Amniotic epithelial cell (primary cell): ENCODE results near the gene LARP1B.
"Not testable (repeated sequence)": the region's sequence is repeated elsewhere in the genome, so short reads cannot be mapped to it uniquely, and the experiment has no call there.

Experiments
- DNase-seq: peaks from one replicate; pipeline ENCODE4 v3.0.0-alpha.2; 2010; ENCODE audit warnings: low read depth

LARP1B gene

DNA sequence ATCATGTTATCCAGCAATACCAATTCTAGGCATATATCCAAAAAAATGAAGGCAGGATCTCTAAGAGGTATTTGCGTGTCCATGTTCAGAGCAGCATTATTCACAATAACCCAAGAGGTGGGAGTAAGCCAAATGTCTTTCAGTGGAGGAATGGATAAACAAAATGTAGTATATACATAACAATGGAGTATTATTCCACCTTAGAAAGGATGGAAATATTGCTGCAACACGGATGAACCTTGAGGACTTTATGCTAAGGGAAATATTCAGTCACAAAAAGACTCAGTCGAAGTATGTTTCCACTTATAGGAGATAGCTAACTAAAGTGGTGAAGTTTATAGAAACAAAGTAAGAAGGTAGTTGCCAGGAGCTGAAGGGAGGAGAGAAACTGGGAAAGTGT is 74.3 kb downstream of the LARP1B start:
- no peak for DNase-seq

DNA sequence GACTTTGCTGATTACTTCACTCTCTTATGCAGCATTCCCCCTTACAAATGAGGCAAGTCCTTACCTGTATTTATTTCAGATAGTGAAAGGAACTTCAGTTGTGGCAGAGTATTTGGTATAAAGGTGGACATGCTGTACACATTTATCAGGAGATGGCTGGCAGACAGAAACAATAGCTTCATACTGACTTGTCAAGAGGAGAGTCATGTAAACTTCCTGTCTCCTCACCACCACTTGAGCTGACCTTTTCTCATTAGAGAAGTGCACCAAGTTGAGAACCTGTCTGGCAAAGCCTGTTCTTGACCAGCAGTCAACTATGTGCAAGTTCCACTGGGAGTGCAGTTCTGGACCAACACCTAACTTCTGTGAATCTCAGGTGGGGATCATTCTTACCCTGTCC is 80.8 kb downstream of the LARP1B start:
- no peak for DNase-seq

DNA sequence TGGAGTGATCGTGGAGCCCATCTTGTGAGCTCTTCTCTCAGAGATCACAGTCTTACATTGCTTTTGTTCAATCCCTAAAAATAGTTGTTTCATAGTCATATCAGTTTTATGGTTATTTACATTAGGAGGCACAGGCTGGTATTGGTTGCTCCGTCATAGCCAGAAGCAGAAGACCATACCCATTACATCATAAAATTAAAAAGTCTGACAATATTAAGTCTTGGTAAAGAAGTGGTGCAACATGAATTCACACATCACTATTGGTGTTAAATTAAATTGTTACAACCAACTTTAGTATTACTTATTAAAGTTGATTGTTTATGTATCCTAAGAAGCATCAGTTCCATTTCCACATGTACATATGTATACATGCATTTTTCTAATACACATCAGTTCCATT is 84.6 kb downstream of the LARP1B start:
- no peak for DNase-seq

DNA sequence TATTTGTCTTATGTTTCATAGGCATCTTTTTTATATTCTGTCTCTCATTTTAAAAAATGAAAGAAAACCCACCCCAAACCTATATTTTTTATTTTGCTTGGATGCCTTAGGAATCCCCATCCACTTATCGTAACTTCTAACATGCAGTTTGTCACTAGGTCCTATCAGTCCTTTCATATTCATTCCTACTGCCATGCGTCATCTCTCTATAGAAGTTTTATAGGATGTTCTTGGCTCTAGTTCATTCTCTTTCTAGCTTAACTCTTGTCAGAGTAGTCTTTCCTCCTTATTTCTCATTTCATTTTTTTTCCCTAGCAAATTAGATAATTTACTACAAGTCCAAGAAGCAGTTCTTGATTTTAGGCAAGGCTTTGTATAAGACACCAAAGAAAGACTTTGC is 92.7 kb downstream of the LARP1B start:
- DNase-seq, result no peak

DNA sequence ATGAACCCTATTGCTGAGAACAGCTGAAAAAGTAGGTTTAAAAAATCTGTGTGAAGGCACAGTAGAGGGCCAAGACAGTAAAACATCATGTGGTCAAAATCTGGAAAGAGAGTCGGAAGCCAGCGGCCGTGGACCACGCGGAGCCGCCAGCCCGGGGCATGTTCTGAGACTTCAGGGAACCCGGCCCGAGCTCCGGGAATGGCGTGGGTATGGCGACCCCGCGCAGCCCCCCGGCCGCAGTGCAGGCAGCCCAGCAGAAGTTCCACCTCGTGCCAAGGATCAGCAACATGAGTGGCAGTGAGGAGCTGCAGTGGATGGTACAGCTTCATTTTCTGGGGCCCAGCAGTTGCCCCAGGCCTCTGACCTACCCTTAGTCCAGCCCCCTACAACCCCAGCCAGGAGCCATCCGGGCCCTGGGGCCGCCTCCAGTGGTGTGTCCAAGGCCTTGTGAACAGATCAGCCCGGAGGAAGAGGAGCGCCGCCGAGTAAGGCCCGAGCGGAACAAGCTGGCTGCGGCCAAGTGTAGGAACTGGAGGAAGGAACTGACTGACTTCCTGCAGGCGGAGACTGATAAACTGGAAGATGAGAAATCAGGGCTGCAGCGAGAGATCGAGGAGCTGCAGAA is 94.2 kb downstream of the LARP1B start:
- DNase-seq, result no peak

DNA sequence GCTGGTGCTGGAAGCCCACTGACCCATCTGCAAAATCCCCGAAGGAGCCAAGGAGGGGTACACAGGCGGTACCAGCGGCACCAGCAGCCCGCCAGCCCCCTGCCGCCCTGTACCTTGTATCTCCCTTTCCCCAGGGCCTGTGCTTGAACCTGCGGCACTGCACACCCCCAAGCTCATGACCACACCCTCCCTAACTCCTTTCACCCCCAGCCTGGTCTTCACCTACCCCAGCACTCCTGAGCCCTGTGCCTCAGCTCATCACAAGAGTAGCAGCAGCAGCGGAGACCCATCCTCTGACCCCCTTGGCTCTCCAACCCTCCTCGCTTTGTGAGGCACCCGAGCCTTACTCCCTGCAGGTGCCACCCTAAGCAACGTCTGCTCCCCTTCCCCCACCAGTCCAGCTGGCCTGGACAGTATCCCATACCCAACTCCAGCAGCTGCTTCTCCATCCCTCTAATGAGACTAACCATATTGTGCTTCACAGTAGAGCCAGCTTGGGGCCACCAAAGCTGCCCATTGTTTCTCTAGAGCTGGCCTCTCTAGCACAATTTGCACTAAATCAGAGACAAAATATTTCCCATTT is 94.9 kb downstream of the LARP1B start:
- no peak for DNase-seq

DNA sequence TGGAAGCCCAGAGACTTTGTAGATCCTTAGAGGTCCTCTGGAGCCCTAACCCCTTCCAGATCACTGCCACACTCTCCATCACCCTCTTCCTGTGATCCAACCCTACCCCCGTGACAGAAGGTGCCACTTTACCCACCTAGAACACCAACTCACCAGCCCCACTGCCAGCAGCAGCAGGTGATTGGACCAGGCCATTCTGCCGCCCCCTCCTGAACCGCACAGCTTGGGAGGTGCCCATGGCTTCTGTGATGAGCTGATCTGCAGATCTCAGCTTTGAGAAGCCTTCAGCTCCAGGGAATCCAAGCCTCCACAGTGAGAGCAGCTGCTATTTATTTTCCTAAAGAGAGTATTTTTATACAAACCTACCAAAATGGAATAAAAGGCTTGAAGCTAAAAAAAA is 95.4 kb downstream of the LARP1B start:
- DNase-seq, result not testable (repeated sequence)

DNA sequence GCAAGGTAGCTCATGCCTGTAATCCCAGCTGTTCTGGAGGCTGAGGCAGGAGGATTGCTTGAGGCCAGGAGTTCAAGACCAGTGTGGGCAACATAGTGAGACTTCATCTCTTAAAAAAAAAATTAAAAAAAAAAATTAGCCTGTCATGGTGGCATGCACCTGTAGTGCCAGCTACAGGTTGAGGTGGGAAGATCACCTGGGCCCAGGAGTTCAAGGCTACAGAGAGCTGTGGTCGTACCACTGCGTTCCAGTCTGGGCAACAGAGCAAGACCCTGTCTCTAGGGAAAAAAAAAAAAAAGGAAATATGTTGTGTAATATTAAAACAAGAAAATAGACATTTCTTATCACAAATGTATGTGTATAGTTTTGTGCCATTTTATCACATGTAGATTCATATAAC is 97.8 kb downstream of the LARP1B start:
- DNase-seq, result no peak

DNA sequence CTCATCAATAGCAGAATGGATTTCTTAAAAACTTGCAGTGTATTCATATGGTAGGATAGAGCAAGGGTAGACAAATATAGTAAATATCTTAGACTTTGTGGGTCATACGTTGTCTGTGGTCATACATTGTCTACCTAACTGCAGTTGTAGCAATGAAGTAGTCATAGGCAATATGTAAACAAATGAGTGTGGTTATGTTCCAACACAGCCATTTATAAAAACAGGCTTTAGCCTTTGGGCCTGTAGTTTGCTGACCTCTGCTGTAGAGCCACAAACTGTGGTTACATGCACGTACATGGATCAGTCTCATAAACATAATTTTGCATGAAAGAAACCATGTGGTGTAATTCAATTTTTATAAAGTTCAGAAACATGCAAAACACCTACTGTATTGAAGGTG is 98.9 kb downstream of the LARP1B start:
- DNase-seq, result peak; percentile 89

DNA sequence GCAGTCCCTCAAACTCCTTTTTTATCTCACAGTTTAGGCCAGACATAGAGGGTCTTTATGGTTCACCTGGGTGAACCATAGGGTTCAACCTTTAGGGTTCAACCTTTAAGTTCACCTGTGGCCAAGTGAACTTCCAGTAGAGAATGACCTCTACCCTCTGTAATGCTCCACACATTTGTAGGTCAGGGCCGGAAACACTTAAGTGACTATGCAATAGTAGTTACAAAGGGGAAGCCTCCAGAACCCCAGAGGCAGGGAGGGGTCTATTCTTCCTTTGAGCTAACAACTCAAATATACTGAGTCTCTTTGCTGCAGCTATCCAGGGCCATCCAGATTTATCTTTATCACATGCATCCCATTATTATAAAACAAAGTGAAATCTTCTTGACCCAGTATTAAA is 100.0 kb downstream of the LARP1B start:
- no peak for DNase-seq

DNA sequence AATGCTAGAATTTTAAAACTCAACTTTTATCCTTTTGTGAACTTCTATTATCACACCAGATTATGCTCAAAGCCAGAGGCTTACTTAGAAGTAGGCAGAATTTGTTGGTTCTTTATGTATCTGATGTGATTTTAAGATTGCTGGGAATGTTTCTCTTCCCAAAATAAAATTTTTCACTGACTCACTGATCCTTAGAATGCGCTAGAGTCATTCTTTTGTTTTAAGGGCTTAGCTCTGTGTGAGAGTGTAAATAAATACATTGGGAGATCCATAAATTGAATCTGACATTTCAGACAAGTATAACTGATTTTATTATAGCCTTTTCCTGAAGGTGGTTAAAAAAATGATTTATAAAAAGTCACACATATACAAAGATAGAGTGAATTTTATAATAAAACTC is 101.3 kb downstream of the LARP1B start:
- DNase-seq, result peak; percentile 20

DNA sequence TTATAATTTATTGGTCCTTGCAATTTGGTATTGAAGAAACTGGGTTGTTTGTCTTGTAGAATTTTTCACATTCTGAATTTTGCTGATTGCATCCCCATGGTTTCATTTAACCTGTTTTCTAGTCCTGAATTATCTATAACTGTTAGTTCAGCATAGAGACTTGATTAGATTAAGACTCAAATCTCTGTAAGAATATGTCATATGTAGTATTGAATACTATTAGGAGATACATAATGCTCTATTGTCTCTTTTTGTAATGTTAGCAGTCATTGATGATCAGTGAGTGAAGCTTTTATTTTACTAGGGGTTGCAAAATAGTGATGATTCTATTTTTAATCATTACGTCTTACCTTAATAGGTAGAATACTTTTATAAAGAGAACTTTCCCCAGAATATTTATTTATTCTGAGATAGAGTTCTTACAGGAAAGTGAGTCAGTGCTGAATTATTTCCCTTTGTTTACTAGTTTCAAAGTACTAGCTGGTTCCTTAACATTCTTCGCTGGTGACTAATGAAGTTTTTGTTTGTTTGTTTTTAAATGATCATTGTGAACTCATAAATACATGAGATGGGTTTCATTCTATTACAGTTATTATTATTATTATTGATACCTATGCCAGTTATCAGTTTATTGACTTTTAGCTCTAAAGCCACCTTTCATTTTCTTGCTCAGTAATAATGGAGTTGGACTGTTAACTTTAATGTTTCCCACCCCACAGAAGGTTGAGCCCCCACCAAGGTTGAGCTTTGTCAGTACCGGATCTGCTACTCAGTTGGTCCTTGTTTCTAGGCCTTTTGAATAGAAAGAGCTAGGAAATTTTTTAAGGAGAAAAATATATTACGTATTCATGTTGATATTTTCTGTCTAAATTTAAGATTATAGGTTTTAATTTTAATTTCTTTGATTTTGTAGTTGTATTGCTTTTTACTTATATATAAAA is 102.3 kb downstream of the LARP1B start:
- DNase-seq, result peak; percentile 89

DNA sequence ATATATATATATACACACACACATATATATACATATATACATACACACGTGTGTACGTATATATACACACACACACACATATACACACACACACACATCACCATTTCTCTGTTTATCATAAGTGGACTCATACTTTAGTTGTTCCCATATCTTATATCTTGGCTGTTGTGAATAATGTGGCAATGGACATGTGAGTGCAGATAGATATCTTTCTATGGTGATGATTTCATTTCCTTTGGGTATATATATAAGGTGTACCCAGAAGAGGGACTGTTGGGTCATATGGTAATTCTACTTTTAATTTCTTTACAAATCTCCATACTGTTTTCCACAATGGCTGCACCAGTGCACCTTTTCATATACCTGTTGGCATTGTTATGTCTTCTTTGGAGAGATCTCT is 105.9 kb downstream of the LARP1B start:
- DNase-seq, result no peak

DNA sequence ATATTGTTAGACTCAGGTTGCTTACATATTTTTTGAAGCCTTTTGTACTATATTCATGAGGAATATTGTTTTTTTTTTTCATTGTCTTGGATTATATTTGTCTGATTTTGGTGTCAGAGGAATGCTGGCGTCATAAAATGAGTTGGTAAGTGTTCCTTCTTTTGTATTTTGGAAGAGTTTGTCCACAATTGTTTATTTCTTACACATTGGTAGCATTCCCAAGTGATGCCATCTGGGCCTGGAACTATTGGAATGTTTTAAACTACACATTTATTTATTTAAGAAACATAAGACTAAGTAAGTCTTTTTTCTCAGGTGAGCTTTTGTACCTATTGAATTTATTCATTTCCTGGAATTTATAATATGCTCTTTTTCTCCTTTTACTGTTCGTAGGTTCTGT is 107.6 kb downstream of the LARP1B start:
- no peak for DNase-seq

DNA sequence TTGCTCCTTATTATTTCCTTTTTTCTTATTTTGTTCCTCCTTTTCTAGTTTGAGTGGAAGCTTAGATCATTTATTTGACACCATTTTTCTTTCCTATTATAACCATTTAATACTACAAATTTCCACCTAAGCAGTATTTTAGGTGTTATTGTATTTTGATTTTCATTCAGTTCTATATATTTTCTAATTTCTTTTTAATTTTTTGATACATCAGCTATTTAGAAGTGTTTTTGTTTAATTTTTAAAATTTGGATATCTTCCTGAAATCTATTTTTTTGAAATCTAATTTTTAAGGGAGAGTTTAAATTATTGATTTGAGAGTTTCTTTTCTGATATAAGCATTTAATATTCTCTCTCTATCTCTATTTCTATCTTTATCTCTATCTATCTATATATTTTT is 108.1 kb downstream of the LARP1B start:
- DNase-seq, result no peak

DNA sequence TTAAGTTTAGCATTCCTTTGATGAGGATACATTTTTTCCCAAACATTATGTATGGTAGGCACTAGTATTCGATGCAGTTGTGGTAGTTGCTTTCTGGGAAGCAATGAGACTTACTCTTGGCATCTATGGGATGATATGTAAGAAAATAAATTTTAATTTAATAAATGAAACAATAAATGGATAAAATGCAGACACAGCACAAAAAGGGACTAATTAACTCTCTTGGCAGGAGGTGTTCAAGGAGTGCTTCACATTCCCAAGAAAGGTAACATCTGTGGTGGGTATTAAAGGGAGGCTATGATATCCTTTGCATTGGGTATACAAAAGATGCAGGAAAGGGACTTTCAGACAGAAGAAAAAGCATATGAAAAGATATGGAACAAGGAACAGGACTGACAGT is 115.5 kb downstream of the LARP1B start:
- no peak for DNase-seq

DNA sequence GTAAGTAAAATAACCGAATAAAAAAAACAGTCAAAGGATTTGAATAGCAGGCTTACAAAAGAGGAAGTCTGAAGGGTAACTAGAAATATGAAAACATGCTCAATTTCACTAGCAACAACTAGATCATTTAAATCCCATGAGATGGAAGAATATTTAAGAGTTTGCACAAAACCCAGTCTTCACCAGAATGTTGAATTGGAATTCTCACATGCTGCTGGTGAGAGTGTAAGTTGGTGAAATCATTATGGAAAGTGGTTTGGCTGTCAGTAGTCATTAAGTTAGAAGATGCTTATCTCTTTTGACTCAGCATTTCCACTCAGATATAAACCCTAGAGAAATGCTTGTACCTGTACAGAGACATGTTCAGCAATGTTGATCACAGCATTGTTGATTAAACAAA is 116.4 kb downstream of the LARP1B start:
- peak; percentile 63 for DNase-seq

DNA sequence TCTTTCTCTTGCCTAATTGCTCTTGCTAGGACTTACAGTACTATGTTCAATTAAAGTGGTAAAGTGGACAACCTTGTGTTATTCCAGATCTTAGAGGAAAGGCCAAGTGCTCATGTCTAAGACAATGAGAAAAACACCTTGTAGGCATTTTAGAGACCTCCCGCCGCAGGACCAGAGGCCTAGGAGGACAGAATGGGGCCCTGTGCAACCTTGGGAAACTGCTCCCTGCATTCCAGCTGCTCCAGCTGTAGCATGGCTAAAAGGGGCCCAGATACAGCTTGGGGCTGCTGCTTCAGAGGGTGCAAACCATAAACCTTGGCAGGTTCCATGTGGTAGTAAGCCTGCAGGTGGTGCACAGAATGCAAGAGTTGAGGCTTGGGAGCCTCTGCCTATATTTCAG is 125.5 kb downstream of the LARP1B start:
- no peak for DNase-seq

DNA sequence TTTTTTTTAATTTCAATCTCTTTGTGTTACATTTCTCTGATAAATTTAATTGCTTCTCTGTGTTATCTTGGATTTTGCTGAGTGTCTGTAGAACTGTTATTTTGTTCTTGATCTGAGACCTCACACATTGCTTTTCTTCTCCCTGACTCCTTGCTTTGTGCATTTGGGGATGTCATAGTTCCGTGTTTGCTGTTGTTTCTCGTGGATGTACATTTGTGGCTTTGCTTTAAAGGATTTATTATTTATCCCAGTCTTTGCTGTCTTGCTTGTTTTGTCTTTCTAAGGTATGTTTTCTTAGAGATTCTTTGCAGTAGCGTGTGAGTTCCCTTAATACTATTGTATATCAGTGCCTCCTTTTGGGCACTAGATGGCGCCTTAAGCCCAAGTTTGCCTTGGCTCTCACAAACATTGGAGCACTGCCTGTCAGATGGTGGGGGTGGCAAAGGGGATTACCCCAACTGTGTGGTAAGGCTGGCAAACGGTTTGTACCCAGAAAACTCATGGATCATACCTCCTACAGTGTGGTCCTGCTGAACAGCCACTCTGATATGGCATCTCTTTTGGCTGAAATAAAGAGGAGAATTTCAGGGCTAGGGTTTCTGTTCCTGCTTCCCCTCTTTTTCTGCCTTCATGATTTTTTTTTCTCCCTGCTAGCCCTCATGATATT is 130.1 kb downstream of the LARP1B start:
- peak; percentile 70 for DNase-seq

DNA sequence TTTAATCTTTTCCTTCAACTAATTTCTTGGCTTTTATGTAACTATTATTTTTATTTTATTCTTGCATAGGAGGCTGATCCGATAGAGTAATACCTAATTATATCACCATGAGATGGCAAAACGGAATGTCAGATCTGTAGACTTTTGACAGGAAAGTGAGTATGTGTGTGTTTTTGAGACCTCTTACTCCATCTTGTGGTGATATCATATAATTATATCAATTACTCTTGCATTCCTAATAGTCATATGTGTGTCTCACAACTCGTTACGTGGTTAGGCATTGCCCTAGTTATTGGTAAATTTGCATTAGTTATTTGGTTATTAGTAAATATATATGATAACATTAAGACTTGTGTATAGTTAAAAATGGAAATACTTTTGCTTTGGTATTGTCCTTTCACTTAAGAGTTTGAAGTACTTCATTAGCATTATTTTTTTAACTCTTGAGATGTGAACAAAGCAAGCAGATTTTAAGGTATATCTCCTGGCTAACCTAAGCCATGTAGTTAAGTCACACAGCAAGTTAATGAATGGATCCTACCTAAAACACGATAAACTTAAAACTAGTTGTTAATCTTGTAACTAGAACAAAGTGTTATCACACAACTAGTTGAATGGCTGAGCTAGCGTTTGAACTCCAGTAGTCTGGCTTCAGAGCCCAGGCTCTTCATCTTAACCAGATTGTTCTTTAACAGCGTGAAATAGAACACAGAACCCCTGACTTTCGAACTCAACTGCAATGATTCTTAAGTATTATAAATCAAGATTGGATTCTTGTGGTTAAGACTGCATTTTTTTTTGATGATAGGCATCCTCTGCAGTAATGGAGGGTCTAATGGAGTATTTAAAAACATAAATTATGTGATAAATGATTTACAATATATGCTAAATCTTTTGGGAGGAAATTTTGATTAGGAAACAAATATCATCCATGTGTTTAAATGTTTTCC is 159.4 kb downstream of the LARP1B start:
- DNase-seq, result peak; percentile 84

DNA sequence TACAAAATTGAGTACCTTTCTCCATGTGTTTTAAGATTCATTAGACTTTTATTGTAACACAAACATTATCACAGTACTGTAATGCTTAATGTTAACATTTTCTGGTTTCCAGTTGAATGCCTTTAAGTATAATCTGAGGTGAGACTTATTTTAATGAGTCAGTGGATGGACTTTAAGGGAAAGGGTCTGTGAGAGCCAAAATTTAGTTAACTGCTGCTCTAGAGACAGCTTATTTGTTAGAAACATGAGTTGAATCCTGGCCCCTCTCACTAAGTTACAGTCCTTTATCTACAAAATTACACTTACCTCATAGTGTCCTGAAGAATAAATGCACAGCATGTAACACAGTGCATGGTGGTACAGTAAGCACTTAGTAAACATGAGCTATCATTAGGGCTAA is 160.5 kb downstream of the LARP1B start:
- no peak for DNase-seq

DNA sequence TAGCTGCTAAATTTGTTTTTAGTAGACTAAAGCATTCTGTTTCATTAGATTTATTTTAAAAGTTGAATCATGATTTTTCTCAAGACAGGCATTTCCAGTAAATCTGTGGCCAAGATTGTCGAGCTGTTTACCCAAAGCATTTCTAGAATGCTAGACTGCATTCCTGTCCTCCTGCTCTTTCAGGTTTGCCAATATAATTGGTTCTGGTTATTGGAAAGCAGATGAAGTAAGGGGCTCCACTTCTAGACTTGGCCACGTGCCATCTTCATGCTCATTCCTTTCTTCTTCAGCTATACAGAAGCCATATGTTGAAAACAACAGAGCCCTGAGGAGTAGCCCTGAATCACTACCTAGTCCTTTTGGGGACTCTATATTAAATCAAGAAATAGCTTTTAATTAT is 164.0 kb downstream of the LARP1B start:
- DNase-seq, result peak; percentile 49
